Panc1 (cell line): Measurements from ENCODE around the gene KPTN.

ENCODE experiments used
- CTCF ChIP-seq: fragments of 450-650 bp; IDR thresholded peaks from 2 replicates; pipeline ENCODE4 v1.5.1; 2017; ENCODE audit warnings: mild to moderate bottlenecking
- POLR2AphosphoS5 ChIP-seq: IDR thresholded peaks from 2 replicates; pipeline ENCODE4 v1.6.1; 2012; ENCODE audit warnings: mild to moderate bottlenecking, low read depth, low read length, moderate library complexity
- SIN3A ChIP-seq: IDR thresholded peaks from 2 replicates; pipeline ENCODE4 v1.6.1; 2012; ENCODE audit warnings: low read depth, mild to moderate bottlenecking, low read length, moderate library complexity, borderline replicate concordance; ENCODE audit not compliant: insufficient read depth

GRCh38 chr19:47481460-47482052, 2.5 kb downstream of the KPTN start:
- TF ChIP-seq CTCF (no peak), POLR2AphosphoS5 (no peak), SIN3A (no peak)
